HEK293T (cell line): ENCODE data around the gene TEX51.

Experiments
- CTCF ChIA-PET: fragments of 350-600 bp; formaldehyde crosslinking; extraction: SDS; loops from one replicate; lab custom pipeline; 2021; ENCODE audit warnings: antibody characterized with exemption, inconsistent platforms; lab: Yijun Ruan, JAX
- POLR2A ChIA-PET: fragments of 350-600 bp; formaldehyde crosslinking; extraction: SDS; loops from one replicate; lab custom pipeline; 2020; ENCODE audit warnings: antibody characterized with exemption, inconsistent platforms; lab: Yijun Ruan, JAX
- DNase-seq: peaks from one replicate; pipeline ENCODE4 v3.0.0; 2012; ENCODE audit warnings: mixed read lengths; ENCODE audit errors: extremely low spot score
- ARNT ChIP-seq: fragments of 450-650 bp; IDR thresholded peaks from 2 replicates; pipeline ENCODE4 v1.6.1; 2017; ENCODE audit warnings: mild to moderate bottlenecking
- BHLHE40 ChIP-seq: fragments of 450-650 bp; IDR thresholded peaks from 2 replicates; pipeline ENCODE4 v1.6.1; 2016; ENCODE audit warnings: mild to moderate bottlenecking, moderate library complexity, borderline replicate concordance
- CTBP1 ChIP-seq: fragments of 450-650 bp; IDR thresholded peaks from 2 replicates; pipeline ENCODE4 v1.6.1; 2016; ENCODE audit warnings: borderline replicate concordance
- ELF4 ChIP-seq: fragments of 450-650 bp; IDR thresholded peaks from 2 replicates; pipeline ENCODE4 v1.6.1; 2017; ENCODE audit warnings: antibody characterized with exemption
- FOXA1 ChIP-seq: fragments of 450-650 bp; IDR thresholded peaks from 2 replicates; pipeline ENCODE4 v1.6.1; 2016; ENCODE audit warnings: mild to moderate bottlenecking
- FOXK2 ChIP-seq: fragments of 450-650 bp; IDR thresholded peaks from 2 replicates; pipeline ENCODE4 v1.6.1; 2016; ENCODE audit warnings: mild to moderate bottlenecking
- FOXM1 ChIP-seq: fragments of 450-650 bp; IDR thresholded peaks from 2 replicates; pipeline ENCODE4 v1.6.1; 2017; ENCODE audit warnings: mild to moderate bottlenecking, borderline replicate concordance
- HDGF ChIP-seq: fragments of 450-650 bp; IDR thresholded peaks from 2 replicates; pipeline ENCODE4 v1.6.1; 2017; ENCODE audit warnings: antibody characterized with exemption, borderline replicate concordance
- L3MBTL2 ChIP-seq: fragments of 450-650 bp; conservative IDR thresholded peaks from 2 replicates; pipeline ENCODE4 v1.6.1; 2016; ENCODE audit warnings: mild to moderate bottlenecking
- LEF1 ChIP-seq: fragments of 450-650 bp; IDR thresholded peaks from 2 replicates; pipeline ENCODE4 v1.6.1; 2017; ENCODE audit warnings: mild to moderate bottlenecking, borderline replicate concordance
- NFRKB ChIP-seq: fragments of 450-650 bp; IDR thresholded peaks from 2 replicates; pipeline ENCODE4 v1.6.1; 2016; ENCODE audit warnings: mild to moderate bottlenecking, moderate library complexity
- PKNOX1 ChIP-seq: fragments of 450-650 bp; IDR thresholded peaks from 2 replicates; pipeline ENCODE4 v1.6.1; 2016
- SP1 ChIP-seq: fragments of 450-650 bp; IDR thresholded peaks from 2 replicates; pipeline ENCODE4 v1.6.1; 2017
- SUZ12 ChIP-seq: fragments of 450-650 bp; IDR thresholded peaks from 2 replicates; pipeline ENCODE4 v1.6.1; 2016; ENCODE audit warnings: mild to moderate bottlenecking
- TARDBP ChIP-seq: fragments of 450-650 bp; IDR thresholded peaks from 2 replicates; pipeline ENCODE4 v1.6.1; 2016
- ZNF384 ChIP-seq: fragments of 450-650 bp; IDR thresholded peaks from 2 replicates; pipeline ENCODE4 v1.6.1; 2016

The TEX51 gene

GRCh38 chr2:126902152-126902835 is 3.6 kb downstream of the TEX51 start:
- TF ChIP-seq FOXA1 = no peak
- no peak for TF ChIP-seq HDGF
- TF ChIP-seq ARNT = no peak
- TF ChIP-seq TARDBP = no peak
- POLR2A ChIA-PET = no interaction called here
- DNase-seq = no peak
- CTCF ChIA-PET = no interaction called here

DNA sequence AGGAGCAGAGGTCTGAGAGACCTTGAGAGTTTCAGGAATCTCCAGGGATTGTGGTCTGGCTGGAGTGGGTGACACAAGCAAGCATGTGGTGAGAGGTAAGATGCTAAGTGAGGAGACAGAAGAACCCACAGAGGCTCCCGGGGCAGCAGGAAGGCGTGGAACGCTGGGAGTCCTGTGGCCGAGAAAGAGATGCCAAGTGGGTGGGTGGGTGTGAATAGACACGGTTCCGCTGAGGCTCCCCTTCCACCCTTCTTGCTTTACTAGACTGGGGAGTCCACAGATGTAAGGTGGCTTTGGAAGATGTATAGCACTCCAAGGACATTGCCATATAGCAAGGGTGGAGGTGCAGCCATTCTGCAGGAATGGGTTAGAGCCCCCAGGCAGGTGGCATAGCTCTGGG is 4.2 kb downstream of the TEX51 start:
- DNase-seq = no peak
- TF ChIP-seq CTBP1 (no peak), SP1 (no peak), ELF4 (no peak), HDGF (no peak)
- POLR2A ChIA-PET = no interaction called here
- CTCF ChIA-PET = no interaction called here

- ChIA-PET POLR2A (no interaction called here), CTCF (no interaction called here)
- TF ChIP-seq FOXA1 (no peak), PKNOX1 (no peak), FOXM1 (no peak), LEF1 (no peak), CTBP1 (no peak), L3MBTL2 (no peak), BHLHE40 (no peak), FOXK2 (no peak), ELF4 (no peak)
- no peak for DNase-seq
These were observed 7.3 kb downstream of the TEX51 start for GRCh38 chr2:126905991-126906390.

- no peak for TF ChIP-seq NFRKB
- ChIA-PET POLR2A (no interaction called here), CTCF (no interaction called here)
- no peak for DNase-seq
These were observed 8.1 kb downstream of the TEX51 start for GRCh38 chr2:126906781-126907180.

GRCh38 chr2:126907671-126908070 is 9.0 kb downstream of the TEX51 start:
- POLR2A ChIA-PET = no interaction called here
- CTCF ChIA-PET = no interaction called here
- DNase-seq = no peak

GRCh38 chr2:126908721-126909177 is 10.1 kb downstream of the TEX51 start:
- DNase-seq = no peak
- TF ChIP-seq NFRKB (no peak), FOXK2 (no peak), PKNOX1 (no peak), ELF4 (no peak), HDGF (no peak), LEF1 (no peak), SUZ12 (no peak), L3MBTL2 (no peak), ARNT (no peak)
- ChIA-PET CTCF (no interaction called here), POLR2A (no interaction called here)

More at GRCh38 chr2:126907671-126908070, 9.0 kb downstream of the TEX51 start:
- TF ChIP-seq FOXA1 = no peak
- no peak for TF ChIP-seq L3MBTL2
- TF ChIP-seq NFRKB = no peak
- TF ChIP-seq SUZ12 = no peak
- TF ChIP-seq FOXK2 = no peak
- no peak for TF ChIP-seq FOXM1
- TF ChIP-seq CTBP1 = no peak
- no peak for TF ChIP-seq LEF1
- TF ChIP-seq ELF4 = no peak
- TF ChIP-seq SP1 = no peak
- no peak for TF ChIP-seq BHLHE40

GRCh38 chr2:126909366-126909765 is 10.7 kb downstream of the TEX51 start:
- ChIA-PET CTCF (no interaction called here), POLR2A (no interaction called here)
- TF ChIP-seq TARDBP (no peak), FOXM1 (no peak), ZNF384 (no peak), SUZ12 (no peak), LEF1 (no peak), HDGF (no peak), FOXK2 (no peak), BHLHE40 (no peak), ELF4 (no peak), CTBP1 (no peak)
- no peak for DNase-seq

DNA sequence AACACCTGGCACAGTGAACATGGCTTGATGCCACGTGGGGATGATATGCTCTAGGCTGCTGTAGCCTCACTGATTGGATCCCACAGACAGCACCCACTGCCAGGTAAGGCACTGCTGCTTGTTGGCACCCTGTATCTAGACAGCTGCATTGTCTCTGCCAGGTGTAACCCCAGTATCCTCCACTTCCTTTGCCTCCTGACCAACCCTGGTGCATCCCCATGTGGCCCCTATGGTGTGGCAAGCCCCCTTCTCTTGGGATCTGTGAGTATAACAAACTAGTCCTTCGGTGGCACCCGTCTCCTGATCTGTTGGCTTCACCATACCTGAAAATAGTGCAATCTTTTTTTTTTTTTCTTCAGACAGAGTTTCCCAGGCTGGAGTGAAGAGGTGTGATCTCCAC is 11.1 kb downstream of the TEX51 start:
- ChIA-PET CTCF (no interaction called here), POLR2A (no interaction called here)
- no peak for DNase-seq
- TF ChIP-seq SP1 = no peak
- TF ChIP-seq ELF4 = no peak
- TF ChIP-seq LEF1 = no peak
- no peak for TF ChIP-seq FOXA1
- no peak for TF ChIP-seq PKNOX1
- no peak for TF ChIP-seq HDGF
- no peak for TF ChIP-seq NFRKB
- no peak for TF ChIP-seq L3MBTL2
- TF ChIP-seq CTBP1 = no peak
- TF ChIP-seq ARNT = no peak
- TF ChIP-seq ZNF384 = no peak
- TF ChIP-seq TARDBP = no peak
- no peak for TF ChIP-seq FOXM1
- no peak for TF ChIP-seq FOXK2
